Measurements from ENCODE around the gene MAST4.

DNA sequence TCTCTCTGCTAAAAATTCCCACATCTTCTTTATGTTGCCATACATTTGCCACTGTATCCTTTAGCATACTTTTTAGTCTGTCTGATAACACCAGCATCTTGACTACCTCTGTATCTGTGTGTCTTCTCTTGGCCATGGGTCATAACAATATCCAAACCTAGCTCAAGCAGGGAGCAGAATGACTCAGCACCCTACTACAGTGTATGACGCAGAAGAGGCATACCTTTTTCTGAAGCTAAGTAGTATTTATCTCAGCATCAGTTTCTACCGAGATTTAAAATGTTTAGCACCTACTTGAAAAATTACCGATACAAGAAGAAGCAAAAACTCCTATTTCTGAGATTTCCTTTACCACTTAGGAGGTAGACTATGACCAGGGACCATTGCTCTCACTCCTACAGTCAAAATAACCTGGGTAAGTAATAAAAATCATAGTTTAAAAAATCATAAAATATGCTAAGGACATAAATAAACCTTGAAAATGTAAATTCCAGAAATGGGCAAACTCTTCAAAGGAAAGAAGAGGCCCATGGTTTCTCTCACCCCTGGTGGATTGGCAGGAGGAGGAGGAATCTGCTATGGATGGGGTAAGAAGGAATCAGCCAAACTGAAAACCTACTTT, 286.5 kb downstream of the MAST4 start:
- TF ChIP-seq, protein P1, sequence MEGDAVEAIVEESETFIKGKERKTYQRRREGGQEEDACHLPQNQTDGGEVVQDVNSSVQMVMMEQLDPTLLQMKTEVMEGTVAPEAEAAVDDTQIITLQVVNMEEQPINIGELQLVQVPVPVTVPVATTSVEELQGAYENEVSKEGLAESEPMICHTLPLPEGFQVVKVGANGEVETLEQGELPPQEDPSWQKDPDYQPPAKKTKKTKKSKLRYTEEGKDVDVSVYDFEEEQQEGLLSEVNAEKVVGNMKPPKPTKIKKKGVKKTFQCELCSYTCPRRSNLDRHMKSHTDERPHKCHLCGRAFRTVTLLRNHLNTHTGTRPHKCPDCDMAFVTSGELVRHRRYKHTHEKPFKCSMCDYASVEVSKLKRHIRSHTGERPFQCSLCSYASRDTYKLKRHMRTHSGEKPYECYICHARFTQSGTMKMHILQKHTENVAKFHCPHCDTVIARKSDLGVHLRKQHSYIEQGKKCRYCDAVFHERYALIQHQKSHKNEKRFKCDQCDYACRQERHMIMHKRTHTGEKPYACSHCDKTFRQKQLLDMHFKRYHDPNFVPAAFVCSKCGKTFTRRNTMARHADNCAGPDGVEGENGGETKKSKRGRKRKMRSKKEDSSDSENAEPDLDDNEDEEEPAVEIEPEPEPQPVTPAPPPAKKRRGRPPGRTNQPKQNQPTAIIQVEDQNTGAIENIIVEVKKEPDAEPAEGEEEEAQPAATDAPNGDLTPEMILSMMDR (IDR thresholded peaks at IDR 0.05; ENCODE audit: insufficient read depth, low read depth, low read length) = no peak
- TF ChIP-seq EZH2 (IDR thresholded peaks at IDR 0.05; ENCODE audit: insufficient read depth, low read length) = no peak
